HG02840 (cell line): Measurements from ENCODE around the gene PFN4.

ENCODE experiments used
- ATAC-seq: cut with Tn5 transposase; IDR thresholded peaks from one replicate; pipeline ENCODE4 v1.9.1; 2021; ENCODE audit warnings: mild to moderate bottlenecking, moderate library complexity, moderate number of reproducible peaks; ENCODE audit not compliant: unreplicated experiment, low FRiP score

The PFN4 gene

GRCh38 chr2:24082787-24083566, 40.2 kb downstream of the PFN4 start:
- ATAC-seq = no peak

- no peak for ATAC-seq
Observed at GRCh38 chr2:24080701-24081100, 42.4 kb downstream of the PFN4 start.

GRCh38 chr2:24077879-24078278, 45.3 kb downstream of the PFN4 start:
- ATAC-seq = no peak

- ATAC-seq = no peak
Observed at GRCh38 chr2:24077535-24077877, 45.6 kb downstream of the PFN4 start.

GRCh38 chr2:24076849-24077534, 46.1 kb downstream of the PFN4 start:
- ATAC-seq = no peak

GRCh38 chr2:24075915-24076848, 47.0 kb downstream of the PFN4 start, which contains the start of gene SF3B6:
TSS of gene SF3B6 (minus strand) at chr2:24076326. CDS start at chr2:24076229, 97 bp downstream.
- peak; percentile 96 for ATAC-seq

GRCh38 chr2:24075259-24075658, 47.9 kb downstream of the PFN4 start:
- ATAC-seq = no peak

GRCh38 chr2:24073816-24074215, 49.3 kb downstream of the PFN4 start:
- ATAC-seq = no peak

- ATAC-seq = no peak
Observed at GRCh38 chr2:24072259-24072658, 50.9 kb downstream of the PFN4 start.

- no peak for ATAC-seq
Observed at GRCh38 chr2:24065341-24065740, 57.8 kb downstream of the PFN4 start.
